SIG-M5 treated with dmso at 0.1 percent for 504 hours (cell line): ENCODE measurements around the gene SMO.
"Not testable (repeated sequence)": the region's sequence is repeated elsewhere in the genome, so short reads cannot be mapped to it uniquely, and the experiment has no call there.

Experiments
- DNase-seq: peaks from one replicate; lab custom pipeline; 2025; ENCODE audit not compliant: unreplicated experiment; lab: John Stamatoyannopoulos, UW

SMO gene

GRCh38 chr7:129169686-129170440 is 18.6 kb upstream of the SMO start:
- peak; percentile 65 for DNase-seq

GRCh38 chr7:129170441-129171021 is 17.9 kb upstream of the SMO start:
- no peak for DNase-seq

DNA sequence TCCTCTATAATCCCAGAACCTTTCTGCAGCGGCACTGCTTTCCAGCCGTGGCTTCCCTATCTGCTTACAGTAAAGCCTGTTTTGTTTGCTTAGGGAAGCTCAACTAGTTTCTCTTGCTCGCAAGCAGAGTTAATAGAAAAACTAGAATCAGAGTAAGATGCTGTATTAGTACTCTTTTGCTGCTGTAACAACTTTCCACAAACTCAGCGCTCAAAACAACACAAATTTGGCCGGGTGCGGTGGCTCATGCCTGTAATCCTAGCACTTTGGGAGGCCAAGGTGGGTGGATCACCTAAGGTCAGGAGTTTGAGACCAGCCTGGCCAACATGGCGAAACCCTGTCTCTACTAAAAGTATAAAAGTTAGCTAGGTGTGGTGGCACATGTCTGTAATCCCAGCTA is 14.6 kb upstream of the SMO start:
- DNase-seq = not testable (repeated sequence)

DNA sequence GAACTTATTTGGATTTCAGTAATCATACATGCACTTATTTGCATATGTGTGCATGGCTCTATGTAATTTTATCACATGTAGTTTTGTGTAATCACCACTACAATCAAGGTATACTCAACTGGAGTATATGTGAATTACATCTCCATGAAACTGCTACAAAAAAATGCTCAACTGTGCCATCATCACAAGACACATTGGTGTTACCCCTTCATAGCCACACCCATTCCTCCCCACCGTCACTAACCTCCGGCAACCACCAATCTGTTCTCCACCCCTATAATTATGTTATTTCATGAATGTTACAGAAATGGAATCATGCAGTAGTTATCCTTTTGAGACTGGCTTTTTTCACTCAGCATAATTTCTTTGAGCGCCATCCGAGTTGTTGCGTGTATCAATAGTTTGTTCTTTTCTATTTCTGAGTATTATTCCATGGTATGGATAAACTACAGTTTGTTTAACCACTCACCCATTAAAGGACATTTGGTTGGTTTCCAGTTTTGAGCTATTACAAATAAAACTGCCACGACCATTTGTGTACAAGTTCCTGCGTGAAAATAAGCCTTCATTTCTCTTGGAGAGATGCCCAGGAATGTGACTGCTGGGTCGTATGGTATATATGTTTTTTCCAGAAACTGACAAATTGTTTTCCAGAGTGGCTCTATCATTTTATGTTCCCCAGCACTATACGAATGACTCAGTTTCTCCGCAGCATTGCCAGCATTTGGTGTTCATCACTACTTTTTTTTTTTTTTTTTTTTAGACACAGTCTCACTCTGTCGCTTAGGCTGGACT is 11.3 kb upstream of the SMO start:
- no peak for DNase-seq

DNA sequence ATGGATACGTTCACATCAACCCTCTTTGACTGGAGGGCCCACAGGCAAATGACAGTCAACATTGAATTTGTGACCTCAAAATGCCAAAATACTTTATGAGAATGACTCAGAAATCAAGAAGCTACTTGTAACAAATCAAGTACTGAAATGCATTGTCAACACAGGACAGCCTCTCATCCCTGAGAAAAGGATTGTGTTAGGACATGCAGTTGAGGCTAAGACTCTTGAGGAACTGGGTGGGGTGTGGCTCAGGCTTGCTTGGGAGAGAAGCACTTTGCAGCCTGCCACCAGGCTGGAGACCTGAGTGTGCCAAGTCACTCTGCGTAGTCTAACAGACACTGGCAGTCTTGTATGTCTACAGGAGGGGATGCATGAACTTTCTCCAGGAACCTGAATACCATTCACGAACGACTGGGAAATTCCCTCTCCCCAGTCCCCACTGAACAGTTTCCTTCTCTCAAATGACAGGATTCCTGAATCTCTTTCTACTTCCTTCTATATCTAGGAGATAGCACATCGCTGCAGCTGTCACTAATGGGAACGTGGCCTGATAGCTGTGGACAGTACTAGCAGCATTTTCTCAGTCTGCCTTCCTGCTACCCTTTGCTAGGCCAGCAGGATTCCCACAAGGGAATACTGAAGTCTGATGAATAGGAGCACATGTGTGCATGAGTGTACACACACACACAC is 3.3 kb upstream of the SMO start:
- no peak for DNase-seq

DNA sequence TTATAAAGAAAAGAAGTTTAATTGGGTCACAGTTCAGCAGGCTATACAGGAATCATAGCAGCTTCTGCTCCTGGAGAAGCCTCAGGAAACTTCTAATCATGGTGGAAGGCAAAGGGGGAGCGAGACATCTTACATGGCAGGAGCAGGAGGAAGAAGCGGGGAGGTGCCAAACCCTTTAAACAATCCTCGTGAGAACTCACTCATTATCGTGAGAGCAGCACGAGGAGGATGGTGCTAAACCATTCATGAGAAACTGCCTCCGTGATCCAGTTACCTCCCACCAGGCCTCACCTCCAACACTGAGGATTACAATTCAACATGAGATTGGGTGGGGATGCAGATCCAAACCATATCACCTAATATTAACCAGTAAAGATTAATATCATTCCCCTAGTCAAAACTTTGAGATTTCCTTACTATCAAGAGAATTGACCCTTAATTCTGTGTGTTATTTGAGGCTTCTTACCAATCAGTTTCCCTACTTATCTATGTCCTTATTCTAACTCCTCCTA is 1.6 kb upstream of the SMO start:
- no peak for DNase-seq

- DNase-seq = no peak
Observed at GRCh38 chr7:129187681-129188371, 607 bp upstream of the SMO start.

DNA sequence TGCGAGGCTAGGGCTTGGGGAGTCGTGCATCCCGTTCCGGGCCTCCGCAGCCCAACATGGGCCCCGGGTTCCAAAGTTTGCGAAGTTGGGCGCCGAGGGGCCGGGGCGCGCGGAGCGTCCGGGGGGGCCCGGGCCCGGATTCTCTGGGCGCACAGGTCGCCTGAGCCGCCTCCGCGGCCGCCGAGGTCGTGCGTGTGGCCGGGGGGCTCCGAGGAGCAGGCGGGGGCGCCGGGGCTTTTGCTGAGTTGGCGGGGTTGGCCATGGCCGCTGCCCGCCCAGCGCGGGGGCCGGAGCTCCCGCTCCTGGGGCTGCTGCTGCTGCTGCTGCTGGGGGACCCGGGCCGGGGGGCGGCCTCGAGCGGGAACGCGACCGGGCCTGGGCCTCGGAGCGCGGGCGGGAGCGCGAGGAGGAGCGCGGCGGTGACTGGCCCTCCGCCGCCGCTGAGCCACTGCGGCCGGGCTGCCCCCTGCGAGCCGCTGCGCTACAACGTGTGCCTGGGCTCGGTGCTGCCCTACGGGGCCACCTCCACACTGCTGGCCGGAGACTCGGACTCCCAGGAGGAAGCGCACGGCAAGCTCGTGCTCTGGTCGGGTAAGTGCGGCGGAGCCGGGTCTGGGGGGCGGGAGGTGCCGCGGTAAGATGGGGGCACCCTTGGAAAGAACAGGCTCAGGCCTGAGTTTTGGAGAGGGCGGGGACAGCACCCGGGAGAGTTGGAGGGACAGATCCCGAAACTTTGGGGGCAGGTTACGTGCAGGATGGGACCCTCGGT is 643 bp downstream of the SMO start:
- no peak for DNase-seq

DNA sequence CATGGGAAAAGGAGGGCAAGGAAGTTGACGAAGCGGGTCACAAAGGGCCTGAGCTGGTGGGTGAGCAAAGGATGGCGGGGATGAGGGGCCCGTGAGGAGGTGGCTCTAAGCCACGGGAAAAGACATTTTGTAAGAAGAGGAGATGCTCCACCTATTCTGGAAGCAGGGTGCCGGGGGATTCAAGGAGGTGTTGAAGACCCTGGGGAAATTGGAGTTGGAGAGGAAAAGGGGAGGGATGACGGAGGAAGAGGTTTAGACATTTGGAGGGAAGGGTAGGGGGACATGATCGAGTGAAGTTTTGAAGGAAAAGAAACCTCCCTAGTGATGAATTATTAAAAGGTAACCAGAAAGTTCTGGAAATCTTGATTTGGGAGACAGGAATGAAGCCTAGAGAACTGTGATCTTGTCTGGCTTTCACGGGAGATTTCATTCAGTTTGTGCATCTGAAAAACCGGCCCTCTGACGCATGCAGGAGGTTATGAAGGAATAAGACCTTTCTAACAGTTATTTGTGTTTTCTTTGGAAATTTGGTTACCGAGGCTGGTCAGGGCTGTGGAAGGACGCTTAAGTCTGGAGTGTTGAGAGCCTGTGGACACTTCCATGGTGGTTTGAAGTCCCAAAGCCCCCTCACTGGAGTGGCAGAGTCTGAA is 1.4 kb downstream of the SMO start:
- DNase-seq = no peak

DNA sequence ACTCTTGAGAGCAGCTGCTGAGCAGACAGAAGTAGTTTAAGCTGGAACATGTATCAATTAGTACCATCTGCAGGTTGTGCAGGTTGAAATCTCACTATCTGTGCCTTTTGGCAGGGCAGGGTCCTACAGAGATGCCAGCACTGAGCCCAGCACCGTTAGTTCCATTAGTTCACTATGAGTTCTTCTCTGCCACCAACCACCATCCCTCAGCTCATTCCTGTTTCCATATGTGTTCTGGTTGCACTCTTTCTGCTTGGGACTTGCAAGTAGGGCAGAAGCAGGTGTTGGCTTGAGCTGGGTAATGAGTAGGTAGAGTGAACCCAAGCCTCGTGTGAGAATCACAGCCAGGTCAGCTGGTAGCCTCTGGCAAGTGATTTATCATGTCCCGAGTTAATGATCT is 2.8 kb downstream of the SMO start:
- no peak for DNase-seq

GRCh38 chr7:129193892-129194291 is 5.5 kb downstream of the SMO start:
- no peak for DNase-seq

DNA sequence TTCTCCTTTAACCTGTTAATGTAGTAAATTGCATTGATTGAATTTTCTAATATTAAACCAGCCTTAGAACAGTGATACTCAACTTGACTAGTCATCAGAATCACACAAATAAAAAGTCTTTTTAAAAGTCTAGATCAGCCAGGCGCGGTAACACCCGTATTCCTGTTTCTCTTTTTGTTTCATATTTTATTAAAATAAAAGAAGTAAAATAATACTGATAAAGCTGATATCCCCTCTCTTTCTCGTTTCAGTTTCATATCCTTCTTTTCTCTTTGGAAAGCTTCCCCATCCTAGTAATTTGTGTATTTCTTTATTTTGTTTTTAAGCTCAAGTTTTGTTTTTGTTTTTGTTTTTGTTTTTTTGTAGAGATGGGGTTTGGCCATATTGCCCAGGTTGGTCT is 9.3 kb downstream of the SMO start:
- no peak for DNase-seq

DNA sequence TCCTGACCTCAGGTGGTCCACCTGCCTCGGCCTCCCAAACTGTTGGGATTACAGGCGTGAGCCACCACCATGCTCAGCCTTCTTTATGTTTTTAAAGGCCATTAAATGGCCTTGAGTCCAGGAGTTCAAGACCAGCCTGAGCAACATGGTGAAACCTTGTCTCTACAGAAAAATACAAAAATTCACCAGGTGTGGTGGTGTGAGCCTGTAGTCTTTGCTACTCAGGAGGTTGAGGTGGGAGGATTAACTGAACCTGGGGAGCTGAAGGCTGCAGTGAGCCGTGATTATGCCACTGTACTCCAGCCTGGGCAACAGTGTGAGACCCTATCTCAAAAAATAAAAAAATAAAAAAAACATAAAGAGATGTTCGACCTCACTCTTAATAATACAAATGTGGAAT is 11.0 kb downstream of the SMO start:
- no peak for DNase-seq

DNA sequence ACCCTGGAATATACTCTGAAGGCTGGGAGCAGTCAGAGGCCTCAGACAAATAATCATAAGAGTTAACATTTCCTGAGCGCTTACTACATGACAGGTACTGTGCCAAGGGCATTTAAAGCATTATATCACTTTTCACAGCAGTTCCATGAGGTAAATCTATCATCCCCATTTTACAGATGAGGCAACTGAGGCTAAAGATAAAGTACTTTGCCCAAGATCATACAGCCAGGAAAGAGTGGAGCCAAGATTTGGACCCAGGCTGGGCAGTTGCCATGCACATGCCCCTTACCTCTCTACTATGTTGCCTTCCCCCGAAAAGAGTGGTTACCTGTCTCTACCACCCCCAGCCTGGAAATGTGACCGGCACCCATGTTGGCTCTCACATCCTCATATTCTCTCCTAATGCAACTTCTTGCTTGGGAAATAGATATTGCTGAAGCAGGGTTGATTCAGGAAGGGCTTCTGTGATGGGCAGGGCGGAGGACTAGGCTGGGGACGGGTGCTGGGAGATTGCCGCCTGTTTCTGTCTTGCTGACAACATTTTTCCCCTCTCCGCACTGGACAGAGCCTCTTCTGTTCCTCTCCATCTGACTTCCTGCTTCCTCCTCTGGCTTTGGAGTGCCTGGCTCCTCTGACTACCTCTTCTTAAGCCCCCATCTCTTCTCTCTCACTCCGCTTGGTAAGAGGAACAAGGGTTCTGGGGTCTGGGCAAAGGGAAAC is 13.8 kb downstream of the SMO start:
- no peak for DNase-seq

DNA sequence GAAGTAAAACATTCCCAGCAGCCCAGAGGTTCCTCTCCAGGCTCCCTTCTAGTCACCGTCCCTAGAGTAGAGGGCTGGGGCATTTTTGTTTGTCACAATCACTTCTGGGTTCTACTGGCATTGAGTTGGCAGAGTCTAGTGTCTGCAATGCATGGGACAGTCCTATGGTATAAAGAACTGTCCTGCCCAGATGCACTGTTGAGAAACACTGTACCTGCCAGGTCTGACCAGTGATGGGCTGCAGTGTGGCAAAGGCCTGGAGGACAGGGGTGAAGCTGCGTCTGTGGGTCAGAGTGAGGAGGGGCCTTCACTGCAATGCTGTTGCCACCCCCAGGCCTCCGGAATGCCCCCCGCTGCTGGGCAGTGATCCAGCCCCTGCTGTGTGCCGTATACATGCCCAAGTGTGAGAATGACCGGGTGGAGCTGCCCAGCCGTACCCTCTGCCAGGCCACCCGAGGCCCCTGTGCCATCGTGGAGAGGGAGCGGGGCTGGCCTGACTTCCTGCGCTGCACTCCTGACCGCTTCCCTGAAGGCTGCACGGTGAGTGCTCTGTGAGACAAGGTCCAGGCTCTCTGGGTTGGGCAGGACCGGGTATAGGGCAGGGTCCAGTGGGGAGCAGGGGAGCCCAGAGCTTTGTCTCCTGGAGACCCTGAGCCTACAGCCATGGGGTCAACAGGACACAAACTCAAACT is 14.8 kb downstream of the SMO start:
- DNase-seq = no peak

DNA sequence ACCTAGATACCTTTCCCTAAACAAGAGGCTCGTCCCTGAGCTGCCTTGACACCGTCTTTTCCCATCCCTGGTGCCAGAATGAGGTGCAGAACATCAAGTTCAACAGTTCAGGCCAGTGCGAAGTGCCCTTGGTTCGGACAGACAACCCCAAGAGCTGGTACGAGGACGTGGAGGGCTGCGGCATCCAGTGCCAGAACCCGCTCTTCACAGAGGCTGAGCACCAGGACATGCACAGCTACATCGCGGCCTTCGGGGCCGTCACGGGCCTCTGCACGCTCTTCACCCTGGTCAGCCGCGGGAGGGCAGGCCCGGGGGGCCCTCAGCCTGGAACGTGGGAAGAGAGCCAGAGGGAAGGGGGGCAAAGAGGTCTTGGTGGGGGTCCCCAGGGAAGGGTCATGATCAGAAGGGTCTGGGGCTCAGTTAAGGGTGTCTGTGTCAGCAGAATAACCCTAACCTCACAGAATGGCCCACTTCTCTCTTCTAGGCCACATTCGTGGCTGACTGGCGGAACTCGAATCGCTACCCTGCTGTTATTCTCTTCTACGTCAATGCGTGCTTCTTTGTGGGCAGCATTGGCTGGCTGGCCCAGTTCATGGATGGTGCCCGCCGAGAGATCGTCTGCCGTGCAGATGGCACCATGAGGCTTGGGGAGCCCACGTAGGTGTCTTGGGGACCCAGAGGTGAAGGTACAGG is 16.8 kb downstream of the SMO start:
- no peak for DNase-seq

GRCh38 chr7:129205987-129206785 is 17.8 kb downstream of the SMO start:
- DNase-seq = no peak
